HCT116 (cell line): Measurements from ENCODE around the gene CNMD. TPM values are rescaled to one million over a fixed set of nuclear protein-coding genes. Genes with fewer than 3 reads are reported as not detected.
"Not testable (repeated sequence)": the region's sequence is repeated elsewhere in the genome, so short reads cannot be mapped to it uniquely, and the experiment has no call there.

Experiments
- ATAC-seq: fragments of 200-7000 bp; cut with Tn5 transposase; 2 replicates; pipeline ENCODE4 v1.9.1; 2020; ENCODE audit warnings: mild to moderate bottlenecking, moderate library complexity
- BruUV-seq: library from RNA; stranded (reverse); fragments of 400-500 nt; replicated peaks from 2 replicates; lab custom pipeline; 2021; lab: Mats Ljungman, UMichigan
- CTCF ChIA-PET: fragments of 300-600 bp; sonication (Branson Sonifier 250); formaldehyde crosslinking; loops from one replicate; lab custom pipeline; 2021; ENCODE audit warnings: antibody characterized with exemption; lab: Charles Lee
- POLR2A ChIA-PET: fragments of 300-600, 350-600 bp; sonication (Branson Sonifier 250); formaldehyde crosslinking; loops from one replicate; lab custom pipeline; 2021; ENCODE audit warnings: antibody characterized with exemption; lab: Charles Lee
- RAD21 ChIA-PET, 2 experiments: fragments of 300-600 bp; sonication (Branson Sonifier 250); formaldehyde crosslinking; loops; one replicate each; lab custom pipeline; 2023; ENCODE audit warnings: low total read pairs in 2 of 2; ENCODE audit not compliant: uncharacterized antibody in 2 of 2, unreplicated experiment in 2 of 2, low non-redundant PET in 1 of 2; lab: Charles Lee
- DNase-seq: peaks from one replicate; pipeline ENCODE4 v3.0.0-alpha.2; 2010; ENCODE audit warnings: low read depth, low spot score
- H2AFZ ChIP-seq: fragments of 200-600 bp; shearing (Covaris generic), sonication (generic); 2 replicates; pipeline ENCODE4 v1.6.1; 2017; ENCODE audit warnings: low read depth, mixed run types, mixed read lengths, antibody characterized with exemption, low read length; ENCODE audit not compliant: poor library complexity, severe bottlenecking
- H3K27ac ChIP-seq: 2 replicates; pipeline ENCODE4 v1.5.1; 2012; ENCODE audit warnings: low read depth, low read length
- H3K27me3 ChIP-seq: fragments of 200-600 bp; sonication (generic); 2 replicates; pipeline ENCODE4 v1.6.1; 2016; ENCODE audit warnings: mixed run types, low read length, mixed read lengths; ENCODE audit not compliant: insufficient read depth
- H3K36me3 ChIP-seq, 2 experiments: fragments of 200-500 bp in 1 of 2; fragments of 200-600 bp in 1 of 2; sonication (Bioruptor generic) in 1 of 2; sonication (generic) in 1 of 2; 2 replicates each; pipeline versions ENCODE4 v1.5.1 to v1.6.1; 2014 to 2016; ENCODE audit warnings: low read length in 2 of 2, inconsistent platforms in 1 of 2, mixed read lengths in 1 of 2, mixed run types in 1 of 2; ENCODE audit not compliant: insufficient read depth in 2 of 2, control insufficient read depth in 1 of 2
- H3K4me1 ChIP-seq, 2 experiments: fragments of 200-600 bp in 1 of 2; sonication (generic) in 1 of 2; 2 replicates each; pipeline versions ENCODE4 v1.5.1 to v1.6.1; 2012 to 2017; ENCODE audit warnings: low read length in 2 of 2, inconsistent platforms in 1 of 2, mild to moderate bottlenecking in 1 of 2, mixed read lengths in 1 of 2, mixed run types in 1 of 2, moderate library complexity in 1 of 2; ENCODE audit not compliant: insufficient read depth in 2 of 2, control insufficient read depth in 1 of 2
- H3K4me2 ChIP-seq: fragments of 200-600 bp; sonication (generic); 2 replicates; pipeline ENCODE4 v1.6.1; 2017; ENCODE audit warnings: mixed run types, low read length, mixed read lengths
- H3K4me3 ChIP-seq, 2 experiments: fragments of 200-600 bp in 1 of 2; sonication (generic) in 1 of 2; replicated peaks in 1 of 2; 2 replicates each; pipeline ENCODE4 v1.5.1; 2011 to 2016; ENCODE audit warnings: low read length in 2 of 2, control low read depth in 1 of 2, low read depth in 1 of 2, mild to moderate bottlenecking in 1 of 2, mixed read lengths in 1 of 2, mixed run types in 1 of 2
- H3K79me2 ChIP-seq: fragments of 200-600 bp; sonication (generic); 2 replicates; pipeline ENCODE4 v1.6.1; 2017; ENCODE audit warnings: mild to moderate bottlenecking, mixed run types, low read length, moderate library complexity, mixed read lengths; ENCODE audit not compliant: insufficient read depth
- H3K9ac ChIP-seq: fragments of 200-600 bp; sonication (generic); 2 replicates; pipeline ENCODE4 v1.6.1; 2016; ENCODE audit warnings: low read length, mixed read lengths
- H3K9me2 ChIP-seq: fragments of 200-600 bp; sonication (generic), shearing (Covaris generic); 2 replicates; pipeline ENCODE4 v1.6.1; 2017; ENCODE audit warnings: mixed run types, mild to moderate bottlenecking, moderate library complexity; ENCODE audit not compliant: insufficient read depth
- H3K9me3 ChIP-seq, 2 experiments: fragments of 200-500 bp in 1 of 2; fragments of 200-600 bp in 1 of 2; sonication (Bioruptor generic) in 1 of 2; sonication (generic) in 1 of 2; 2 replicates each; pipeline ENCODE4 v1.6.1; 2014 to 2017; ENCODE audit warnings: low read length in 2 of 2, mixed read lengths in 2 of 2, inconsistent platforms in 1 of 2, low read depth in 1 of 2, mild to moderate bottlenecking in 1 of 2, mixed run types in 1 of 2, moderate library complexity in 1 of 2; ENCODE audit not compliant: control insufficient read depth in 1 of 2, insufficient read depth in 1 of 2
- H4K20me1 ChIP-seq: fragments of 200-600 bp; sonication (generic), shearing (Covaris generic); 2 replicates; pipeline ENCODE4 v1.6.1; 2017; ENCODE audit warnings: mixed run types, mild to moderate bottlenecking, moderate library complexity; ENCODE audit not compliant: insufficient read depth
- CBX3 ChIP-seq: IDR thresholded peaks from 2 replicates; pipeline ENCODE4 v1.6.1; 2012; ENCODE audit warnings: low read depth
- CTCF ChIP-seq, 3 experiments: fragments of 200-600 bp in 1 of 3; sonication (generic) in 1 of 3; IDR thresholded peaks in 2 of 3; conservative IDR thresholded peaks in 1 of 3; 2 replicates each; pipeline ENCODE4 v1.5.1; 2012 to 2017; ENCODE audit warnings: low read depth in 2 of 3, low read length in 2 of 3, antibody characterized with exemption in 1 of 3, borderline replicate concordance in 1 of 3, control low read depth in 1 of 3, mild to moderate bottlenecking in 1 of 3, mixed read lengths in 1 of 3, mixed run types in 1 of 3, moderate library complexity in 1 of 3; ENCODE audit not compliant: insufficient read depth in 1 of 3
- EGR1 ChIP-seq: IDR thresholded peaks from 2 replicates; pipeline ENCODE4 v1.6.1; 2012; ENCODE audit warnings: low read depth
- ELF1 ChIP-seq: IDR thresholded peaks from 2 replicates; pipeline ENCODE4 v1.6.1; 2012; ENCODE audit warnings: low read depth, borderline replicate concordance
- FOSL1 ChIP-seq: IDR thresholded peaks from 2 replicates; pipeline ENCODE4 v1.6.1; 2012; ENCODE audit warnings: low read depth
- JUND ChIP-seq: IDR thresholded peaks from 2 replicates; pipeline ENCODE4 v1.6.1; 2012
- SP1 ChIP-seq: IDR thresholded peaks from 2 replicates; pipeline ENCODE4 v1.6.1; 2012; ENCODE audit warnings: low read depth
- TCF7L2 ChIP-seq: IDR thresholded peaks from 2 replicates; pipeline ENCODE4 v1.7.0; 2011; ENCODE audit warnings: borderline replicate concordance, inconsistent platforms; ENCODE audit not compliant: insufficient read depth, insufficient read length; ENCODE audit errors: extremely low read depth
- YY1 ChIP-seq: IDR thresholded peaks from 2 replicates; pipeline ENCODE4 v1.6.1; 2011; ENCODE audit warnings: low read length, low read depth, moderate library complexity, mild to moderate bottlenecking; ENCODE audit not compliant: insufficient replicate concordance; ENCODE audit errors: extremely low read depth
- ZBTB33 ChIP-seq: IDR thresholded peaks from 2 replicates; pipeline ENCODE4 v1.6.1; 2011; ENCODE audit warnings: mild to moderate bottlenecking, low read length, moderate library complexity; ENCODE audit not compliant: insufficient replicate concordance; ENCODE audit errors: extremely low read depth
- ZFX ChIP-seq: fragments of 450-650 bp; IDR thresholded peaks from 2 replicates; pipeline ENCODE4 v1.6.1; 2017
- intact Hi-C: fragments of 100-400 bp; cut with micrococcal nuclease; formaldehyde crosslinking; loops from 2 replicates; pipeline ENCODE4 v1.10.0; 2022
- total RNA-seq: library from RNA; stranded (reverse); gene quantifications from one replicate; pipeline ENCODE4 v1.2.1, GENCODE V29; 2021; ENCODE audit not compliant: unreplicated experiment

CNMD gene
- total RNA-seq, 1 experiment from 2014 or later: not detected

- ATAC-seq: no peak
- no peak overlapping the region for H3K27ac ChIP-seq
- no peaks in the 10 kb centered on the region for H3K4me1 ChIP-seq
- no peaks in the 10 kb centered on the region for H3K9me2 ChIP-seq
- H3K4me2 ChIP-seq: no peak overlapping the region
- no peaks in the 10 kb centered on the region for H3K9me3 ChIP-seq
- BruUV-seq: no TSS peak
- no peak overlapping the region for H3K9ac ChIP-seq
- no peaks in the 10 kb centered on the region for H4K20me1 ChIP-seq
- CTCF ChIA-PET: no interaction called here
- H3K36me3 ChIP-seq: no peaks in the 10 kb centered on the region
- H3K27me3 ChIP-seq: no peaks in the 10 kb centered on the region
- TF ChIP-seq JUND (no peak), TCF7L2 (no peak), ZBTB33 (no peak), FOSL1 (no peak), SP1 (no peak), YY1 (no peak), EGR1 (no peak), ZFX (no peak), CTCF (IDR thresholded peaks at IDR 0.05 in 2 of 3, conservative IDR thresholded peaks at IDR 0.05 in 1 of 3; ENCODE audit: borderline replicate concordance in 1 of 3, insufficient read depth in 1 of 3, low read depth in 2 of 3, low read length in 2 of 3) (no peak), ELF1 (no peak), CBX3 (no peak)
- DNase-seq: no peak
- intact Hi-C loops: no loop called here
- H3K79me2 ChIP-seq: no peaks in the 10 kb centered on the region
- POLR2A ChIA-PET: no interaction called here
- no peak overlapping the region for H2AFZ ChIP-seq
- no peak overlapping the region for H3K4me3 ChIP-seq
- RAD21 ChIA-PET: no interaction called here
These were observed 16.4 kb downstream of the CNMD start for GRCh38 chr13:52723181-52723580.

GRCh38 chr13:52721356-52721755 lies 18.3 kb downstream of the CNMD start:
- H3K36me3 ChIP-seq, intact Hi-C loops, H3K4me2 ChIP-seq, H3K79me2 ChIP-seq, H3K4me1 ChIP-seq, H3K9ac ChIP-seq, H3K9me2 ChIP-seq, H3K27me3 ChIP-seq, H4K20me1 ChIP-seq, BruUV-seq, H3K4me3 ChIP-seq, DNase-seq, ATAC-seq, CTCF ChIA-PET, H3K9me3 ChIP-seq, H3K27ac ChIP-seq, H2AFZ ChIP-seq, POLR2A ChIA-PET, RAD21 ChIA-PET: not testable (repeated sequence)

GRCh38 chr13:52720904-52721303 lies 18.7 kb downstream of the CNMD start:
- ATAC-seq, H3K79me2 ChIP-seq, CTCF ChIA-PET, H3K27ac ChIP-seq, H3K4me3 ChIP-seq, H3K4me1 ChIP-seq, POLR2A ChIA-PET, H3K9ac ChIP-seq, RAD21 ChIA-PET, DNase-seq, H2AFZ ChIP-seq, H4K20me1 ChIP-seq, H3K9me3 ChIP-seq, H3K9me2 ChIP-seq, intact Hi-C loops, H3K4me2 ChIP-seq, H3K27me3 ChIP-seq, BruUV-seq, H3K36me3 ChIP-seq: not testable (repeated sequence)
